Measurements from ENCODE around the gene MSANTD3.

- no peak for TF ChIP-seq CTCF (conservative IDR thresholded peaks at IDR 0.05; ENCODE audit: low read depth, low read length)
- no peak for TF ChIP-seq EZH2 (IDR thresholded peaks at IDR 0.05; ENCODE audit: low read length, unreplicated experiment)
- no peak for TF ChIP-seq EZH2phosphoT487 (IDR thresholded peaks at IDR 0.05; ENCODE audit: borderline replicate concordance, low read length)
These were observed 18.4 kb downstream of the MSANTD3 start for GRCh38 chr9:100445161-100445902.
